ENCODE measurements around the gene LSM10. TPM values are rescaled to one million over a fixed set of nuclear protein-coding genes. Genes with fewer than 3 reads are reported as not detected.

Gene LSM10
- total RNA-seq, 1 experiment from 2014 or later: 19.2 TPM

DNA sequence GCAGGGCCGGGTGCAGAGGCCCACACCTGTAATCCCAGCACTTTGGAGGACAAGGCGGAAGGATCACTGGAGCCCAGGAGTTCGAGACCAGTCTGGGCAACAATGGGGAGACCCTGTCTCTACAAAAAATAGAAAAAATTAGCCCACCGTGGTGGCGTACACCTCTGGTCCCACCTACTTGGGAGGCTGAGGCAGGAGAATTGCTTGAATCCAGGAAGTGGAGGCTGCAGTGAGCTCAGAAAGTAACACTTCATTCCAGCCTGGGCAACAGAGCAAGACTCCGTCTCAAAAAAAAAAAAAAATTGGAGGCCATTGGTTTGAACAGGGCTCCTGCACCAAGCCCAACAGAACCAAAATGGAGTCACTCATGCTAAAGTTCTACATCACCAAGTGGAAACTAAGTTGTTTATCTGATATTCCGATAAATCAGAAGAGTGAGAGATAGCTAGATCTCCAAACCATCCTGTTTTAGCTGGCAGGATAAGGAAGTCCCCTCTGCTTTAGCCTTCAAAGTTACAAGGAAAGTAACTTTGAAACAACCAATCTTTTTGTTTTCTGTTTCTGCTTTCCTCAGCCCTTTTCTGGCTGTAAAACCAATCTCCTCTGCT lies 766 bp upstream of the LSM10 start:
- BruUV-seq (replicated peaks): no TSS peak
- peak overlapping the region; percentile 93 for H3K4me3 ChIP-seq (ENCODE audit: low read length)

DNA sequence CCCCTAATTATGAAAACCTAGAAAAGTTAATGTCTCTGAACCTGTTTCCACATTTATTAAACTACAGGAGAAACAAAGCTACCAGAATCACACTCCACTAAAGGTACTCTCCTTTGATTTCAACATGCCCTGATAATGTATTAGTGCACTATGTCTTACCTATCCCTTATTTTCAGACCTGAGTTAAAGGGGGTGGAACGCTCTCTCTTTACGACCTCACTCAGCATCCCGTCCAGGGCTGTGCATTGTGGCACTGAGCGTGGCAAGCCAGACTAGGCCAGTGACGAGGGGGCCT lies 678 bp downstream of the LSM10 start:
- POLR2A ChIA-PET (ENCODE audit: unreplicated experiment): interaction anchor here (0.5 to 0.6 kb wide), 3 partner anchors 41 to 1576 kb away, joined by 3 to 5 read pairs (median 4); no protein-coding TSS in a partner anchor
- Histone ChIP-seq H3K27ac (ENCODE audit: low read length) (peak overlapping the region; percentile 56), H3K9me3 (ENCODE audit: low read length) (no peaks in the 10 kb centered on the region), H3K27me3 (ENCODE audit: low read length) (no peaks in the 10 kb centered on the region), H3K4me2 (ENCODE audit: low read length) (peak overlapping the region; percentile 97), H3K4me3 (ENCODE audit: low read length) (peak overlapping the region; percentile 93), H3K9ac (ENCODE audit: low read length) (peak overlapping the region; percentile 90), H3K4me1 (ENCODE audit: insufficient read depth, low read length) (peaks cover 14% of the 10 kb centered on the region; the same call in 1 of the 2 replicates), H3K9me2 (replicated peaks; ENCODE audit: low read length) (no peaks in the 10 kb centered on the region), H3K79me2 (ENCODE audit: low read length) (peaks cover 17% of the 10 kb centered on the region), H3K36me3 (ENCODE audit: low read depth, low read length) (peaks cover 8% of the 10 kb centered on the region), H4K20me1 (ENCODE audit: low read length) (no peaks in the 10 kb centered on the region), H2AFZ (ENCODE audit: low read length) (peak overlapping the region; percentile 90), H3F3A (ENCODE audit: low read length, unreplicated experiment) (no peaks in the 10 kb centered on the region)
- DNase-seq (no peak), ATAC-seq (peak; percentile 69)
- CTCF ChIA-PET: no interaction called here
- no TSS peak for BruUV-seq (replicated peaks)
- intact Hi-C loops (cut with micrococcal nuclease): loop anchor here (1.0 kb wide), 2 partner anchors 11 to 67 kb away; partner anchors contain the start of gene MRPS15
- TF ChIP-seq EZH2phosphoT487 (IDR thresholded peaks at IDR 0.05; ENCODE audit: borderline replicate concordance, low read length) (no peak), EZH2 (IDR thresholded peaks at IDR 0.05; ENCODE audit: low read length, unreplicated experiment) (no peak)
- TF ChIP-seq, protein P1, sequence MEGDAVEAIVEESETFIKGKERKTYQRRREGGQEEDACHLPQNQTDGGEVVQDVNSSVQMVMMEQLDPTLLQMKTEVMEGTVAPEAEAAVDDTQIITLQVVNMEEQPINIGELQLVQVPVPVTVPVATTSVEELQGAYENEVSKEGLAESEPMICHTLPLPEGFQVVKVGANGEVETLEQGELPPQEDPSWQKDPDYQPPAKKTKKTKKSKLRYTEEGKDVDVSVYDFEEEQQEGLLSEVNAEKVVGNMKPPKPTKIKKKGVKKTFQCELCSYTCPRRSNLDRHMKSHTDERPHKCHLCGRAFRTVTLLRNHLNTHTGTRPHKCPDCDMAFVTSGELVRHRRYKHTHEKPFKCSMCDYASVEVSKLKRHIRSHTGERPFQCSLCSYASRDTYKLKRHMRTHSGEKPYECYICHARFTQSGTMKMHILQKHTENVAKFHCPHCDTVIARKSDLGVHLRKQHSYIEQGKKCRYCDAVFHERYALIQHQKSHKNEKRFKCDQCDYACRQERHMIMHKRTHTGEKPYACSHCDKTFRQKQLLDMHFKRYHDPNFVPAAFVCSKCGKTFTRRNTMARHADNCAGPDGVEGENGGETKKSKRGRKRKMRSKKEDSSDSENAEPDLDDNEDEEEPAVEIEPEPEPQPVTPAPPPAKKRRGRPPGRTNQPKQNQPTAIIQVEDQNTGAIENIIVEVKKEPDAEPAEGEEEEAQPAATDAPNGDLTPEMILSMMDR (conservative IDR thresholded peaks at IDR 0.05; ENCODE audit: low read depth, low read length): no peak

More for the DNA sequence above, 766 bp upstream of the LSM10 start:
- no peaks in the 10 kb centered on the region for H3K27me3 ChIP-seq (ENCODE audit: low read length)
- DNase-seq (no peak), ATAC-seq (no peak)
- POLR2A ChIA-PET (ENCODE audit: unreplicated experiment): no interaction called here
- H3K4me2 ChIP-seq (ENCODE audit: low read length): peak overlapping the region; percentile 97
- no peaks in the 10 kb centered on the region; the same call in 1 of the 2 replicates for H3K36me3 ChIP-seq (ENCODE audit: low read depth, low read length)
- peak overlapping the region; percentile 78; the same call in 1 of the 2 replicates for H2AFZ ChIP-seq (ENCODE audit: low read length)
- no peaks in the 10 kb centered on the region for H3K9me3 ChIP-seq (ENCODE audit: low read length)
- H3K4me1 ChIP-seq (ENCODE audit: insufficient read depth, low read length): peaks cover 14% of the 10 kb centered on the region; the same call in 1 of the 2 replicates
- peak overlapping the region; percentile 33 for H3K27ac ChIP-seq (ENCODE audit: low read length)
- H3K9me2 ChIP-seq (replicated peaks; ENCODE audit: low read length): no peaks in the 10 kb centered on the region
- CTCF ChIA-PET: interaction anchor here (1.0 kb wide), 1 partner anchor 113 kb away, joined by 5 read pairs; no protein-coding TSS in a partner anchor
- no peaks in the 10 kb centered on the region for H4K20me1 ChIP-seq (ENCODE audit: low read length)
- TF ChIP-seq EZH2 (IDR thresholded peaks at IDR 0.05; ENCODE audit: low read length, unreplicated experiment): no peak
- TF ChIP-seq EZH2phosphoT487 (IDR thresholded peaks at IDR 0.05; ENCODE audit: borderline replicate concordance, low read length): no peak
- TF ChIP-seq, protein P1 (conservative IDR thresholded peaks at IDR 0.05; ENCODE audit: low read depth, low read length): no peak
- no peaks in the 10 kb centered on the region for H3F3A ChIP-seq (ENCODE audit: low read length, unreplicated experiment)
- peaks cover 17% of the 10 kb centered on the region for H3K79me2 ChIP-seq (ENCODE audit: low read length)
- peak overlapping the region; percentile 90 for H3K9ac ChIP-seq (ENCODE audit: low read length)
- intact Hi-C loops (cut with micrococcal nuclease): no loop called here

DNA sequence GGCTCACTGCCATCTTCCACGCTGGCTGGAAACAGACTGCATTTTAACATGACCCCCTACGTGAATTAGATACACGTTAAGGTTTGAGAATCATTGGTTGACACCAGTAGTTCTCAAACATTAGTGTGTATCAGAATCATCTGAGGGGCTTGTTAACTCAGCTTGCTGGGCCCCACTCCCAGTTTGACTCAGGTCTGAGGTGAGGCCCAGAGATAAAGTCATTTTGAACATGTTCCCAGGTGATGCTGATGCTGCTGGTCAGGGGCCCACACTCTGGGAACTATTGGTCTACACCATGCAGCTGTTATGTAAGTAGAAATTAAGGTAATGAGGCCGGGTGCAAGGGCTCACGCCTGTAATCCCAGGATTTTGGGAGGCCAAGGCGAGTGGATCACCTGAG lies 1.3 kb downstream of the LSM10 start:
- POLR2A ChIA-PET (ENCODE audit: unreplicated experiment): no interaction called here
- Histone ChIP-seq H4K20me1 (ENCODE audit: low read length) (no peaks in the 10 kb centered on the region), H3K4me2 (ENCODE audit: low read length) (peak overlapping the region; percentile 97), H3K79me2 (ENCODE audit: low read length) (peaks cover 17% of the 10 kb centered on the region), H3K27ac (ENCODE audit: low read length) (no peak overlapping the region), H3K4me1 (ENCODE audit: insufficient read depth, low read length) (peaks cover 14% of the 10 kb centered on the region; the same call in 1 of the 2 replicates), H3K9me3 (ENCODE audit: low read length) (no peaks in the 10 kb centered on the region), H3K36me3 (ENCODE audit: low read depth, low read length) (peaks cover 12% of the 10 kb centered on the region), H2AFZ (ENCODE audit: low read length) (no peak overlapping the region), H3K27me3 (ENCODE audit: low read length) (no peaks in the 10 kb centered on the region), H3K9ac (ENCODE audit: low read length) (no peak overlapping the region), H3K4me3 (ENCODE audit: low read length) (peak overlapping the region; percentile 93; the same call in 1 of the 2 replicates), H3F3A (ENCODE audit: low read length, unreplicated experiment) (no peaks in the 10 kb centered on the region), H3K9me2 (replicated peaks; ENCODE audit: low read length) (no peaks in the 10 kb centered on the region)
- no peak for DNase-seq
- ATAC-seq: no peak
- TF ChIP-seq EZH2phosphoT487 (IDR thresholded peaks at IDR 0.05; ENCODE audit: borderline replicate concordance, low read length) (no peak), EZH2 (IDR thresholded peaks at IDR 0.05; ENCODE audit: low read length, unreplicated experiment) (no peak)
- TF ChIP-seq, protein P1 (conservative IDR thresholded peaks at IDR 0.05; ENCODE audit: low read depth, low read length): no peak
- CTCF ChIA-PET: no interaction called here
- no TSS peak for BruUV-seq (replicated peaks)
- intact Hi-C loops (cut with micrococcal nuclease): no loop called here

All from PC-3 (cell line).